ENCODE data around the gene NEDD9. TPM values are rescaled to one million over a fixed set of nuclear protein-coding genes. Genes with fewer than 3 reads are reported as not detected.

NEDD9 gene
- total and polyA plus RNA-seq, 2 of the 13 experiments (the other 11 are each of a cell fraction or from before 2014, with no cell fraction given), result 27.1 to 389 TPM

GRCh38 chr6:11218538-11219399 is 13.7 kb downstream of the NEDD9 start:
- FAIRE-seq, result peak; percentile 97
- in situ Hi-C loops (cut with HindIII; ENCODE audit: extremely low pct_ligation_motif_present, low pct_unique_long_range_greater_than_20kb), result no loop called here
- DNase-seq (ENCODE audit: low spot score), result peak; percentile 99
- peak overlapping the region; percentile 85 for H3K27ac ChIP-seq (ENCODE audit: extremely low read length, insufficient read depth, low read length)
- H3K27me3 ChIP-seq (ENCODE audit: control insufficient read depth in 1 of 2, insufficient read depth in 2 of 2, low read length in 2 of 2), result no peaks in the 10 kb centered on the region
- H3K4me2 ChIP-seq (ENCODE audit: low read depth, low read length), result peak overlapping the region; percentile 79
- no peak overlapping the region for H2AFZ ChIP-seq (ENCODE audit: low read length)
- peaks cover 100% of the 10 kb centered on the region for H3K4me1 ChIP-seq (ENCODE audit: insufficient read depth, low read length)
- intact Hi-C loops (cut with micrococcal nuclease; ENCODE audit: unreplicated experiment), result loop anchor here (1.0 to 5.0 kb wide), 7 partner anchors 11 to 279 kb away; partner anchors contain the start of gene NEDD9
- ChIA-PET POLR2A (interaction anchor here (0.8 to 7.7 kb wide), 9 partner anchors 9 to 150 kb away, joined by 3 to 106 read pairs (median 6); partner anchors contain the start of gene NEDD9), CTCF (ENCODE audit: low intra/inter-chr PET ratio, low total read pairs) (interaction anchor here (1.5 kb wide), 1 partner anchor 278 kb away, joined by 6 read pairs; no protein-coding TSS in a partner anchor)
- peaks cover 99% of the 10 kb centered on the region for H3K79me2 ChIP-seq (ENCODE audit: insufficient read depth, low read length)
- TSS peak; percentile 83 for BruUV-seq (replicated peaks)
- 4% methylated on average over 12 of the region's 12 CpGs for WGBS (ENCODE audit: low lambda C conversion rate)
- H3K36me3 ChIP-seq (replicated peaks in 1 of 2; ENCODE audit: control insufficient read depth in 1 of 2, insufficient read depth in 2 of 2, low read length in 2 of 2), result peaks cover 31 to 87% of the 10 kb centered on the region in 2 experiments
- H4K20me1 ChIP-seq (ENCODE audit: insufficient read depth, low read length), result peaks cover 98% of the 10 kb centered on the region
- peak overlapping the region; percentile 61 for H3K9ac ChIP-seq (ENCODE audit: insufficient read depth, low read depth, low read length)
- no peaks in the 10 kb centered on the region for H3K9me3 ChIP-seq (ENCODE audit: low read length)
- H3K4me3 ChIP-seq (replicated peaks in 1 of 3; ENCODE audit: insufficient read depth in 1 of 3, low read depth in 2 of 3, low read length in 3 of 3), result peak overlapping the region; percentile 13 to 54 (median 21)
- peak; percentile 91 for ATAC-seq
- TF ChIP-seq ZNF770 (CRISPR knock-in tag; IDR thresholded peaks at IDR 0.05), result no peak
- TF ChIP-seq REPIN1 (CRISPR knock-in tag; IDR thresholded peaks at IDR 0.05; ENCODE audit: borderline replicate concordance, low read depth), result peak; percentile 79
- TF ChIP-seq ZSCAN31 (CRISPR knock-in tag; IDR thresholded peaks at IDR 0.05; ENCODE audit: low read depth), result 0 out of 2 replicates have a peak, but pooled peaks have one; percentile 53
- TF ChIP-seq ZNF709 (CRISPR knock-in tag; IDR thresholded peaks at IDR 0.05), result peak; percentile 54
- no peak for TF ChIP-seq ZNF33A (CRISPR knock-in tag; IDR thresholded peaks at IDR 0.05; ENCODE audit: borderline replicate concordance)
- no peak for TF ChIP-seq ZNF407 (CRISPR knock-in tag; IDR thresholded peaks at IDR 0.05; ENCODE audit: not compliant biosample characterization)
- TF ChIP-seq ZFP1 (CRISPR knock-in tag; IDR thresholded peaks at IDR 0.05), result no peak
- TF ChIP-seq TGIF2 (CRISPR knock-in tag; IDR thresholded peaks at IDR 0.05), result peak; percentile 94; the same call in 1 of the 2 replicates
- no peak for TF ChIP-seq MLLT10 (CRISPR knock-in tag; IDR thresholded peaks at IDR 0.05)

Data from HepG2 (cell line).